Upper lobe of right lung (tissue), 1 donor: ENCODE measurements around the gene ZCWPW1. TPM values are rescaled to one million over a fixed set of nuclear protein-coding genes. Genes with fewer than 3 reads are reported as not detected.
A peak's percentile ranks its signal among the peaks of the same experiment; 100 is the strongest.

ENCODE experiments used
- ATAC-seq: fragments of 200-7000 bp; cut with Tn5 transposase; one replicate; pipeline ENCODE4 v1.9.1; 2020; ENCODE audit warnings: mild to moderate bottlenecking, moderate library complexity
- DNase-seq: peaks from one replicate; pipeline ENCODE4 v3.0.0-alpha.2; 2020
- H3K27ac ChIP-seq: fragments of 200-600 bp; one replicate; pipeline ENCODE4 v1.8.0; 2022
- H3K27me3 ChIP-seq: fragments of 200-600 bp; one replicate; pipeline ENCODE4 v1.8.0; 2022; ENCODE audit warnings: mild to moderate bottlenecking
- H3K36me3 ChIP-seq: fragments of 200-600 bp; one replicate; pipeline ENCODE4 v1.8.0; 2022
- H3K4me1 ChIP-seq: fragments of 200-600 bp; one replicate; pipeline ENCODE4 v1.8.0; 2022
- H3K4me3 ChIP-seq: fragments of 200-600 bp; one replicate; pipeline ENCODE4 v1.8.0; 2022; ENCODE audit warnings: mild to moderate bottlenecking
- H3K9me3 ChIP-seq: fragments of 200-600 bp; one replicate; pipeline ENCODE4 v1.8.0; 2022
- CTCF ChIP-seq: fragments of 200-600 bp; IDR thresholded peaks from one replicate; pipeline ENCODE4 v1.8.0; 2022; ENCODE audit warnings: antibody characterized with exemption
- intact Hi-C: fragments of 100-400 bp; cut with DNase I; formaldehyde crosslinking; loops from one replicate; pipeline ENCODE4 v1.11.0; 2022
- total RNA-seq: library from RNA; stranded (reverse); fragmentation: NEBNext Ultra II Directional; extraction: Animal tissue kit (Norgen Biotek cat#: 25700); gene quantifications from one replicate; pipeline ENCODE4 v1.2.1, GENCODE V29; 2021
- donor health status: DM: no; HTN: yes; CAD: no; lungs with severe emphysema.

Gene ZCWPW1
- total RNA-seq, 1 donor from 2014 or later, result 4.8 TPM

GRCh38 chr7:100433592-100434296 lies 5.2 kb upstream of the ZCWPW1 start:
- Histone ChIP-seq H3K36me3 (peaks cover 28% of the 10 kb centered on the region), H3K4me3 (no peak overlapping the region), H3K9me3 (no peaks in the 10 kb centered on the region), H3K4me1 (peaks cover 43% of the 10 kb centered on the region), H3K27ac (no peak overlapping the region), H3K27me3 (no peaks in the 10 kb centered on the region)
- intact Hi-C loops, result no loop called here
- TF ChIP-seq CTCF, result no peak
- ATAC-seq, result no peak
- no peak for DNase-seq

GRCh38 chr7:100433276-100433591 lies 4.7 kb upstream of the ZCWPW1 start:
- no peaks in the 10 kb centered on the region for H3K27me3 ChIP-seq
- H3K4me3 ChIP-seq, result no peak overlapping the region
- intact Hi-C loops, result no loop called here
- peaks cover 43% of the 10 kb centered on the region for H3K4me1 ChIP-seq
- no peak for TF ChIP-seq CTCF
- H3K36me3 ChIP-seq, result peaks cover 28% of the 10 kb centered on the region
- DNase-seq (no peak), ATAC-seq (no peak)
- no peaks in the 10 kb centered on the region for H3K9me3 ChIP-seq
- H3K27ac ChIP-seq, result no peak overlapping the region

GRCh38 chr7:100432621-100433275 lies 4.2 kb upstream of the ZCWPW1 start:
- no peak overlapping the region for H3K27ac ChIP-seq

GRCh38 chr7:100432053-100432452 lies 3.5 kb upstream of the ZCWPW1 start:
- Histone ChIP-seq H3K27me3 (no peaks in the 10 kb centered on the region), H3K9me3 (no peaks in the 10 kb centered on the region), H3K4me3 (no peak overlapping the region), H3K4me1 (peaks cover 48% of the 10 kb centered on the region), H3K27ac (no peak overlapping the region), H3K36me3 (peaks cover 28% of the 10 kb centered on the region)
- intact Hi-C loops, result no loop called here
- no peak for DNase-seq
- ATAC-seq, result no peak
- TF ChIP-seq CTCF, result no peak

More at GRCh38 chr7:100432621-100433275, 4.2 kb upstream of the ZCWPW1 start:
- peaks cover 46% of the 10 kb centered on the region for H3K4me1 ChIP-seq
- no peaks in the 10 kb centered on the region for H3K9me3 ChIP-seq
- H3K36me3 ChIP-seq, result peaks cover 28% of the 10 kb centered on the region
- TF ChIP-seq CTCF, result no peak
- intact Hi-C loops, result no loop called here
- H3K4me3 ChIP-seq, result no peak overlapping the region
- H3K27me3 ChIP-seq, result no peaks in the 10 kb centered on the region
- DNase-seq (no peak), ATAC-seq (no peak)

- H3K27me3 ChIP-seq, result no peaks in the 10 kb centered on the region
- no peak for TF ChIP-seq CTCF
- ATAC-seq, result no peak
- H3K36me3 ChIP-seq, result peaks cover 28% of the 10 kb centered on the region
- no peak for DNase-seq
- H3K4me1 ChIP-seq, result peaks cover 44% of the 10 kb centered on the region
- peak overlapping the region; percentile 100 for H3K27ac ChIP-seq
- H3K9me3 ChIP-seq, result no peaks in the 10 kb centered on the region
- intact Hi-C loops, result no loop called here
- H3K4me3 ChIP-seq, result peak overlapping the region; percentile 90
These were observed 2.8 kb upstream of the ZCWPW1 start for GRCh38 chr7:100431286-100431735.
